NCI-H446 treated with DMSO at 0.1 percent for 48 hours (cell line): Measurements from ENCODE around the gene LRRN2.
A peak's percentile ranks its signal among the peaks of the same experiment; 100 is the strongest.
"Not testable (repeated sequence)": the region's sequence is repeated elsewhere in the genome, so short reads cannot be mapped to it uniquely, and the experiment has no call there.

Source experiments
- DNase-seq: peaks from one replicate; lab custom pipeline; 2025; lab: John Stamatoyannopoulos, UW

LRRN2 gene

DNA sequence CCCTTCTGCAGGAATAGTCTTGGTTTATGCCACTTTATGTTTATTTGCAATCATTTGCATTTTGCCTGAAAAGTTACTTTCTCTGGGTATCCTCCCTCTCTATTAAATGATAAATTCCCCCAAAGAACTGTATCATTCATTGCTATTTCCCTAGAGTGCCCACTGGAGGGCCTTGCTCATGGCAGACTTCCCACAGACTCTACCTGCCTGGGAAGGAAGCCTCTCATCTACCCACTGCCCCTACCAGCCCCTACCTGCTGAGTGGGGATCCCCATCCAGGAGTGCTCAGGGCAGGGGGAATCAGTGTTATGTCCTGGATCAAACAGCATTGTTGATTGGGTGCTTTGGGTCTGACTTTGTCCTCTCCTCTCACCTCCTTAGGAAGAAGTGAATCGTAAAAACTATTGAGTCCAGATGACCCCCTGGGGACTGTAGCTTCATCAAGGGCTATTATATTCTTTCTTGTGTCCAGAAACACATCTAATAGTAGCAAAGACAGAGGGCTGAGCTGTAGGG lies 6.8 kb upstream of the LRRN2 start:
- DNase-seq: no peak

DNA sequence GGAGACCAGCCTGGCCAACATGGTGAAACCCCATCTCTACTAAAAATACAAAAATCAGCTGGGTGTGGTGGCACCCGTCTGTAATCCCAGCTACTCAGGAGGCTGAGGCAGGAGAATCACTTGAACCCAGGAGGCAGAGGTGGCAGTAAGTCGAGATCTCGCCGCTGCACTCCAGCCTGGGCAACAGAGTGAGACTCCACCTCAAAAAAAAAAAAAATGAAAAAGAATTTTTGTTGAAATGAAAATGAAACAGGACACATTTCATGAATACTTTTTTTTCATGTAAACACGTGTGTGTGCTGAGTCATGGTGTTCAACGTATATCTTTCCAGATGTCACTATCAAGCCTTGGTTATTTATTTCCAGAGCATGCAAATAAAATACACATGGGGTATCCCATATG lies 5.8 kb upstream of the LRRN2 start:
- not testable (repeated sequence) for DNase-seq

DNA sequence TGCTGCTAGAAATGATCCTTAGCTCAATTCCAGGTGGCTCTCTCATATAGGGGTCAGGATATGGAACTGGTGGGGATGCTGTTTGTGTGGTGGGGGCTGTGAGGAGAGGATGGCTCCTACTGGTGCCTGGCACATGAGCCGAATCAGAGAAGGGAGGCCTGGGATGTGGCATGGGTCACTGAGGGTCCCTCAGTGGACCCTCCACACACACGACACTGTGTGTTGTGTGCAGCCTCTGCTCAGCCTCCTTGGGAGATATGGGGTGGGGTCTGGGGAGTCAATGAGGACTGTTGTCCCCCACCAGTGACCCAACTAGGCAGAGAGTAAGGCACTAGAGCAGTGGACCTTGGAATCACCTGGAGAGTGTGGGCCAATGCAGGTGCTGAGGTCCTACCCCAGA lies 3.2 kb upstream of the LRRN2 start:
- no peak for DNase-seq

DNA sequence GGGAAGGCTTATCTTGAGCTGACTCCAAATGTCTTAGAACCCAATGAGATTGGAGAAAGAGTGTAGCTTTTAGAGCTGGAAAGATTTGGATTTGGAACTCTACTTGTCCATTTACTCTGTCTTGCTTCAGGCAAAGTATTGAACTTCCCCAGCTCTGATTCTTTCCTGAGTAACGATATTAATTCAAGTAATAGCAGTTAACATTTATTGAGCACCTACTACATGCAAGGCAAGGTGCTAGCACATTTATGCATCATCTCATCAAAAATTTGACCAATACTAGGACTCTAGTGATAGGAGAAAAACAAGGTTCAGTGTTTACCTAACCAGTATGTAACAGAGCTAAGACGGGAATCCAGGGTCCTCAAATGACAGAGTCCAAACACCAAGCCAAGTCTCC lies 2.5 kb upstream of the LRRN2 start:
- no peak for DNase-seq

DNA sequence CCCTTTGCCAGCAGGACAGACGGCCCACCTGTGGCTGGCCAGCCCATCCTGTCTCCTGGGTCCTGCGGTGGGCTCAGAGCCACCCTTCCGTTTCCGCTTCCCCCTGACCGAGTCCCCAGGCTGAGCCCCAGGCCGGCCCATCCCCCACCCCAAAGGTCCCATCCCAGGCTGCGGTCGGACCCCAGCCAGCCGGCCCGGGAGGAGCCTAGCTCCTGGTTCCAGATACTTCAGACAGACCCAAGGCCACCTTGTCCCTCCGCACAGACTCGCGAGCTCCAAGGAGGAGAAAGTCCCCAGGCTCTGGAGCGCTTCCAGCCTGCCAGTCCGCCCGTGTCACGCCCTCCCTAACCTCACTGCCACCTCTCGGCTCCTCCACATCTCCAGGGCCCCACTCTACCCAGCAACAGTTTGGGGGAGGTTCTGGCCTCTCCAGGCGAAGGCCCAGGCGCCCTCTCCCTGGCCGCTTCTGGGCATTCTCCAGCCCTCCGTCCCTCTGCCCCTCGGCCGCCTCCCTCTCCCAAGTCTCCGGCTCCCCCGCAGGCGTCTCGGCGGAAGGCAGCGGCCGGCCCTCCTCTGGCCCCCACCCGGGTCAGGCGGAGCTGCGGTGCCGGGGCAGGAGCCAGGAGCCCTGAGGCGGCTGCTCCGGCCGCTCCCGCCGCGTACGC lies 835 bp downstream of the LRRN2 start:
- peak; percentile 45 for DNase-seq

DNA sequence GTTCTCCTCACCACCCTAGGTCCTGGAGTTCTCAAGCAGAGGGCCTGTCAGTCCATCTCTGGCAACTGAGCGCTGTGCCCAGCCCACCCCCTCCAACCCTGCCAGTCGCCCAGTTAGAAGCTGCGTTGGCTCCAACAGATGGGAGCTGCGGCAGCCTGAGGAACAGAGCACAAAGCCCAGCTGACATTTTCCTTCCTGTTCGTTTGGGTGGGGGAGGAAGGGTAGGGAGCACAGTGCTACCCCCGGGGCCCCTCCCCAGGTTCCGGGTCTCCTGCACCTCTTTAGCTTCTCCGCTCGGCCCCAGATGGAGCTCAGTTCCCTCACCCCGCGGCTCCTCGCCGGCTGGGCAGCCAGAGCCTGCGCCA lies 1.4 kb downstream of the LRRN2 start:
- peak; percentile 62 for DNase-seq

DNA sequence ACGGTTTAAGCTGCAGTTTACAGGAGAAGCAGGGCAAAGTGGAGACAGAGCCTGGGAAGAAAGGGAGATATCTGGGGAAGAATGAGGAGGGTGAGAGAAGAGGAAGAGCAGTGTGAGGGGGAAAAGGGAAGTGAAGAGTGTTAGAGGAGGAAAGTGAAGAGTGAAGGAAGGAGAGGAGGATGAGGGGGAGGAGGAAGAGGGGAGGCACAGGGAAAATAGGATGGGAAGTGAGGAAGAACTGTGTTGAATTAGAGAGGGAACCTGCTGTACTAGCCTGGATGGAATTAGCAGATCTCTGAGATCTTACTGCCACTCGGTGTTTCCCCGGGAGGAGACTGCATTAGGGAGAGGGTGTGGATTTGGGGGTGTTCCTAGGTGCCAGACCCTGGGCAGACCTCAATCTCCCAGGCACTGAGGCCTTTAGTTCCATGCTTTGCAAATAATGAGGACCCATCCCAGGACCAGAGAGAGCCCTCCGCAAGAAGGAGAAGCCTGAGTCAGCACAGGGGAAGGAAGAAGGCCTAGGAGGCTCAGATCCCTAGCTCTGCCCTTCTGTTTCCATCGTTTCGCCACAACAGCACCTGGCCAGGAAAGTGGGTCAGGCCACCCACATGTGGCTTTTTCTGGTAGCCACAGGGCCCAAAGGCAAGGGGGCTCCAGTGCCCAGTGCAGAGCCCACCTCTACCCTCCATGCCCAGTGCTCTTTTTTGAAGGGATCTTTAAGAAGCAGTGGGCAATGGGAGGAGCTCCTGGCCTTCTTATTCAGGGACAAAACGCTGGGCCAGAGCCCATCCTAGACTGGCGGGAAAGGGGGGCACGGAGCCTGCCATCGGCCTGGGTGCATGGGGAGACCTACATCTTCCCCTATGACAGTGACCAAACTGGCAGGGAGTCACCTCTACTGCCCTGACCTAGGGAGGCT lies 2.0 kb downstream of the LRRN2 start:
- DNase-seq: no peak

DNA sequence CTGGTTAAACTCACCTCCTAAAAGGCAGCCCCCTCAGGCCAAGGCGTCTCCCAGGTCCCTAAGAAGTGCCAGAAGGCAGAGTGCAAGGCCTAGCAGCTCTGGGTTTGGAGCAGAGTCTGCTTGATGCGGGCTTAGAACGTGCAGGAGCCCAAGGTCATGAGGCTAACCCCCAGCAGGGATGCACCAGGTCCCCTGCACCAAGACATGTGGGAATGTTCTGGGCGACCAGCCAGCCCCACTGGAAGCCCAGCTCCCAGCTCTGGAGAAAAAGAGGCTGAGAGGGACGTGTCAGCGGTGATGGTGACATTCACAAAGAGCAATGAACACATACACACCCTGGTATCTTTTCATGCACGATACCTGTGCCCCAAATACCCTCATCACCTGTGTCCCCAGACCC lies 5.1 kb downstream of the LRRN2 start:
- DNase-seq: no peak

DNA sequence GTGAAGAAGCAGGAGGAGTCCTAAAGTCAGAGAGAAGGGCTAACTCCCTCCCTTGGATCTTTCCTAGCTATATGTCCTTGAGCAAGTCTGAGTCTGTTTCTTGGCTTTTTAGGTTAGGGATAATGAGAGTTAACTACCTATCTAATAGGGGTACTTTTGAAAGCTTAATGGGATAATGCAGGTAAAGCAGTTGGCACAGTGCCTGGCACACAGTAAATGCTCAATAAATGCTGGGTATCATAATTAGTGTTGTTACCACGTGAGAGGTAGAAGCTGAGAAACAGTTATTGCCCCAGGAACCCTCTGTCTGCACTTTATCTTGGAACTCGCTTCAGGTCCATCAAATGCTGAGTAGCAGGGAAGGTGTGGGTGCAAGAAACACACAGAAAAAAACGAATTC lies 5.5 kb downstream of the LRRN2 start:
- DNase-seq: no peak

DNA sequence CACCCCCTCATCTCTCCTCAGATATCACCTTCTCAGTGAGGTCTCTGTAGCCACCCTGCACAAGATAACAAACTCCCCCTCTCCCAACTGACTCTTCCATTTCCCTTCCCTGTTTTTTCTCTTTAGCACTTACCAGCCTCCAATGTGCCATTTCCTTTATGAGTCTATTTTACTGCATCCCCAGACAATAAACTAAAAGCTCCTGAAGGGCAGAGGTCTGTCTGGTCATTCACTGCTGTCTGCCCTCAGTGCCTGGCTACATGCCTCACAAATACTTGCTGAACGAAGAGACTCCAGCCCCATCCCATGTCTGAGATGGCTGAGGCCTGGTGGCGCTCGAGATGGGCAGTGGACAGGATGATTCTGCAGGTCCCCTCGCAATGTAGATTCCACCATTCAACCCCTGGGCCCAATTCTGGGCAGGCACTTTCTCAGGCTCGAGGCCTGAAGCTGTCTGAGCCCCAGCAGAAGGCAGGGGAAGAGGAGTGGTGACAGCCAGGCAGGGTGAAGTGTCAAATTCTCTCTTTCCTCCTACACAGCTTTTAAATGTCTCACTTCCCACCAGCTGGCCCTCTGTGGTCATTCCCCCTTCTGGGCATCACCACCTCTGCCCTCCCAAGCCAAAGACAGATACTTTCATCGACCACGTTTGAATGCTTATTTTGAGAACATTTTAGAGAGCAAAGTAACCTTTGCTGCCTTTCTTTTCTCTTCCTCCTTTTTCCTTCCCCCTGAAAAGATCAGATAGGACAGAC lies 6.6 kb downstream of the LRRN2 start:
- DNase-seq: no peak

DNA sequence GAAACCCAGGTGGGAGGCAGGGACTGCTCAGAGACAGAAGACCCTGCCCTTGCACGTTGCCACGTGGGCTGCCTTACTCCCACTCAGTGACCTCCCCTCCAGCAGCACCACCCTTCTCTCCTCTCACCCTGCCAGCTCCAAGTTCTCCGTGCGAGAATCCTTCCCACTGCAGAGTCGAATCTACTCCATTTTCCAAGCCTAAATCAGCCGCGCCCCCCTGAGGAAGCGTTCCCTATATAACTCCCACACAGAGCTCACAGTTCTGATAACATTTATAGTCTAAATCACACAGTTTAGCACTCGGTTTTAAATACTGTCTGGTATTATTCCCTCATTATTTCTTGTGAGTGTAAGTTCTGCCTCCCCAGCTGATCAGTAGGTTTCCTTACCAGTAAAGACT lies 7.7 kb downstream of the LRRN2 start:
- DNase-seq: no peak

DNA sequence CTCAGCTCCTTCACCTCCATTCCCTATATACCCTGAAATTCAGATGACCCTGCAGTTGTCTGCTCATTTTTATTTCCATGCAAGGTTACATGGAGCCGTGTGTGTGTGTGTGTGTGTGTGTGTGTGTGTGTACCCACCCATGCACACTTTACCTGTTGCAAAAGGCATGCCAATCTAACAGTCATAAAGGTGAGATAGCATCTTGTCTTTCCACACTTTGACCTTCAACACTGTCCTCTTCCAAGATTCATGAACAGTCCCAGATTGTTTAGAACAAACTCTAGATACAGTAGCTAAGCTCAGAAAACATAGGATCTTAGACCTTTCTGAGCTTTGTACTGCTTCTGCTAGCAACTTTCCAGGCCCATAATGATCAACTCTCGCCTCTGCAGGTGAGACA lies 9.5 kb downstream of the LRRN2 start:
- DNase-seq: no peak

DNA sequence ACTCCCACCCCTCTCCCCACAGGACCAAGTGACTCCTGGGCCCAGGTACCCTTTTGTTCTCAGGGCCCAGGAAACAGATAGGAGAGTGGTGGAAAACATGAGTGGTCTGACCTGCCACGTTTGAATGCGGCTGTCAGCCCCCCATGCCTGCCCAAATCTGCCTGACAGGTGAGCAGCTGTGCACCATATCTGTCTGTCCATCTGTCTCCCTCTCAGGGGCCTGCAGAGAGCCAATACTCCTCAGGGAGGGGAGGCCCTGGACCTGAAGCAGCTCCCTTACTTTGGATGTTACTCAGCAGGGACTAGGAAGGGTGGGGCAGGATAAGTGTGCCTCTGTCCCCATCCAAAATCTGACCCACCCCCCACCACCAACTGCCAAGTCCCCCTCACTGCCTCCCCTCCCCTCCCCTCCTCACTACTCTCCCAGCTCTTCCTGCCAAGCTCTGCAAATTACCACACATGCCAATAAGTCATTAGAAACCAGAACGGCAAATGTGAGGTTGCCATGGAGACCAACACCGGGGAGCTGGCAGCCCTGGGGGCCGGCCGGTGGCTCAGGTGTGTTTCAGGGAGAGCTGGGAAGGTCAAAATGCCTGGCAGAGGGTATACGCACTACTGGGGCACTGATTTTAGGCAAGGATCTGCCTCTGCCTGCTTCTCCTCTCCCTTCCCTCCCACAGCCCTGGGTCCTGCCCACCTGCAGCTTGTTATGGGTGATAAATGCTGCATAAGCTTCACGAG lies 11.5 kb downstream of the LRRN2 start:
- DNase-seq: peak; percentile 78

DNA sequence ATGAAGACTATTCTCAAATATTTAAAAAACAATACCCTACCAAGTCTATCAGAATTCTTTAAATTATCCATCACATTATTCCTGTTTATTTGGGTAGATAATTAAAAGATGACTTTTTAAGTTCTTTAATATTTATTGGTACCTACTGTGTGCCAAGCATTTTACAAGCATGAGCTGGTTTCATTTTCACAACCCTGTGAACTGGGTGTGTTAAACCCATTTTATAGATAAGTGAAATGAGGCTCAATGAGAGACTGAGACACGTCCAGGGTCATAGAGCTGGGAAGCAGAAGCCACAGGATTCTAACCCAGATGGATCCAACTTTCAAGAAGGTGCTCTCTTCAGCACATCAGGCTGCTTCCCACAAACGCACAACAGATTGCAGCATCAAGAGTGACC lies 12.3 kb downstream of the LRRN2 start:
- DNase-seq: no peak

DNA sequence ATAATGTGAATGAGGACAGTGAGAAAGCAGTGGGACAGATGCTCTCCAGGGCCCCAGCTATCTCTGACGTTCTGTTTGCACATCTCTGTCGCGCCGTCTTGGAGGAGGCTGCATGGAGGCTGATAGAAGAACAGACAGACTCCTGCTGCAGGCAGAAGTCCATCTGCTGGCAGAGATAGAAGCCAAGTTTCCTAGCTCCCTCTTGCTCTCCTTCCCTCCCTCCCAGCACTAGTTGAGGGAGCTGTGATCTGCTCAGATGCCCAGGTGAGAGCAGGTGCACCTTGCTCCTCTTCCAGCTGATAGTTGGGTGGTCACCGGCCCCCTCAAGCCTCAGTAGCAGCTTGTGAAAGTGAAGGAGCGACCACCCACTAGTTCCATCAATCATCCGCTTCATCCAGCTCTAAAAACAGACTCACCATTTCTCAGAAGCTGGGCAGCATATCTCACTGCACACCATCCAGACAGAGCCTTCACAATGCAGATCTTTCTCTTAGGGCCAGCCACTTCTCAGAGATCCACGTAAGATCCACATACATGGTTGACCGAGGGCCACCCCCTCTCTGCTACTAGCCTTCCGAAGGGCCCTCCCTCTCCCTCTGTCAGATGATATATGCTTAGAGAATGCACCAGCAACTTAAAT lies 12.9 kb downstream of the LRRN2 start:
- DNase-seq: peak; percentile 75

DNA sequence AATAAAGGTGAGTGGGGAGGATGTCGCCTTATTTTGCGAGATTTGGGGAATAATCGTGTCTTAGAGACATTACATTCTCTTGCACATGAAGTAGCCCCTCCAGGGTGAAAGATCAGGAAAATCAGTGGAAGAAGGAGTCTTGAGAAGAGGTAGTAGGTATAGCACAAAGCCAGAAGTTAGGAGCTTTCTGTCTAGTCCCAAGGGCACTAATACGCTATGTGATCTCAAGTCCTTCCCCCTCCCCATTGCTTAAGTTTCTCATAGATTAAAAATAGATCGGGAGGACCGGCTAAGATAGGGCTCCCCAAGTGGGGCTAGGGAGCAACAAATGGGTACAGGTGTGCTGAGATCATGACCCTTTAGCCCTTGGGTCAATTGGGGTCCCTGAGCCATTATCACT lies 13.5 kb downstream of the LRRN2 start:
- no peak for DNase-seq

DNA sequence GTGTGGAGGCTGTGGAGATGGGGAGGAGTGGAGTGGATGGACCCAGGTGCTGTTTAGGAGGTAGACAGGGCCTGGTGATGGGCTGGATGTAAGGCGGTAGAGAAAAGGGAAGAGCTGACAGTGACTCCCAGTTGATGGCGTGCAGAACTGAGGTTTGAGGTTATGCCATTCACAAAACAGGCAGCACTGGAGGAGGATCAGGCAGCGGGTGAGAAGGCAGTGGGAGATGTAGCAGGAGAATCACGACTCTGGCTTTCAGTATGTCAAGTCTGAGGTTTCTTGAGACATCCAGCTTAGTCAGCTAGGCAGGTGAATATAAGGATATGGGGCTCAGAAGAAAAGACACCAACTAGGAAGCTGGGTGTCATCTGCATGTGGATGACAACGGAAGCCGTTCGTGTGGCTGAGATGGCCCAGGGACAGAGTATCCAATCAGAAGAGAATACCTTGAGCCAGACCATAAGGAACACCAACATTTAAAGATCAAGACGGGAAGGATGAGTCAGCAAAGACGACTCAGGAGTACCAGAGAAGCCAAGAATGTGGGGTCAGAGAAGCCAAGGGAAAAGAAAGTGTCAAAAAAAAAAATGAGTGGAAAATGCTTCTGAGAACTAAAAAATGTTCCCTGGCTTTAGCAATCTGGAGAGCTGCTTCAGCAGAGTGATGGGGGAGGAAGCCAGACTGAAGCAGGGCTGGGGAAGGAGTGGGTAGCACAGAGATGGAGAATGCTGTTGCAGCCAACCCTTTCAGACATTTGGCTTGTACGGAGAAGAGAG lies 15.2 kb downstream of the LRRN2 start:
- no peak for DNase-seq

DNA sequence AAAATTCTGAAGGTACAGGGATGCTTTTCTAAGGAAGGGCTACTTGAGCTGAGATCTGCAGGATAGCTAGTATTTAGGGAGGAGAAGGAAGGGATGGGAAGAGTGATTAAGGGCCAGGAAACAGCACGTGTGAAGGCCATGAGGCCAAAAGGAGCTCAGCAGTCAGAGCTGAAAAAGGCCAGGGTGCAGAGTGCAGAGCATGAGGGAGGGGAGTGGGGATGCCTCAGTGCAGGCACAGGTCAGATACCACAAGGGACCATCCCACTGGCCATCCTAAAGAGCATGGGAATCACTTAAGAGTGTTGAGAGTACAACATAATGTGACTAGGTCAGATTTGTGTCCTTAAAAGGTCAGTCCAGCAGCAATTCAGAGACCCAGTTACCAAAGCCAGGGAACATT lies 16.0 kb downstream of the LRRN2 start:
- no peak for DNase-seq

DNA sequence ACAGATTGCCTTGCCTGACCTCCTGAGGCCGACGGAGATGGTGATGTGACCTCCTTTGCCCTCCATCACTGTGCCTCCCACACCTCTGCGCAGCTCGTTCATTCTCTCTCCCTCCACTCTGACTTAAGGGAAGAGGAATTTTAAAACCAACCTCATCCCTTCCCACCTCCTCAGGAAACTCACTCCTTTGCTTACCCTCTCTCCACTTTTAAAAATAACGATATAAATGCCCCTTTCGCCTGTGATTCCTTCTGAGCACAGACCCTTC lies 21.2 kb downstream of the LRRN2 start:
- DNase-seq: no peak

DNA sequence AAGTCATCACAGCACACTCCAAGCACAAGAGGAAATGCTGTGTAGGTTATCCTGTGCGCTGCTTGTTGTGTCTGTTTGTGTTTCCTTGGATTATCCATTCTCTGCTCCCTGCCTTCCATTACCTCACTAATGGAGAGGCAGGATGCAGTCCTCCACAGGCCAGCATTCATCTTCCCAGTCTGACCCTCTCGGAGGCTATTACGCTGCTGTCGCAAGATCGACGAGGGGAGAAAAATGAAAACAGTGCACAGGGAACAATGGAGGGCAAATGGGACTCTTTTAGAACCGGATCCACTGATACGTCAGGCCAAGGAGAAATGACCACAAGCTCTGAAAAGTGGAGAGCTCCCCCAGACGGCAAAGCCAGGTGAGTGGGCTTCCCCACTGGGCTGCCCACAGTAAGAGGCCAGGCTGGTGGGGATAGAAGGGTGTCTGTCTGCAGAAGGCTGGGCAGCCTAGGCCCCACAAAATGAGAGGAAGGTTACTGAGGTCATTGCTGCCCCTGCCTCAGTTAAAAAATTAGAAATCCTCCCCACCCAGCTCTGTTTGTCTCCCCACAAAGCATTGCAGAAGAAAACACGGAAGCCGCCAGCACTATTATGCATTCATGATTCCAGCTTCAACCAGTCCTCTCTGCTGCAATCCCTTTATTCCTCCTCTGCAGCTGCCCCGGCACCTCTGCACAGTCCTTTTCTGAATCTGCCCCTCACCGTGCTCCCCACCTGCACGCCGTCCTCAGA lies 21.7 kb downstream of the LRRN2 start:
- DNase-seq: no peak
